Stomach (tissue), 9 donors: ENCODE data around the gene KLHL30. TPM values are rescaled to one million over a fixed set of nuclear protein-coding genes. Genes with fewer than 3 reads are reported as not detected.

Experiments used
- DNase-seq, 2 donors: peaks; one replicate each; pipeline versions ENCODE4 v3.0.0 to v3.0.0-alpha.2; 2013 to 2019
- H3K27ac ChIP-seq, 5 donors: fragments of 200-600 bp in 4 of 5; sonication (generic) in 4 of 5; one replicate each; pipeline ENCODE4 v1.5.1; 2013 to 2019; ENCODE audit warnings: mild to moderate bottlenecking in 1 of 5, moderate library complexity in 1 of 5
- H3K27me3 ChIP-seq, 3 donors: fragments of 200-600 bp; sonication (generic); one replicate each; pipeline ENCODE4 v1.5.1; 2017 to 2019; ENCODE audit warnings: mixed run types in 1 of 3
- H3K36me3 ChIP-seq, 4 donors: fragments of 200-600 bp; sonication (generic); 1 replicate in 3 of 4; 2 replicates in 1 of 4; pipeline ENCODE4 v1.5.1; 2016 to 2019
- H3K4me1 ChIP-seq, 4 donors: fragments of 200-600 bp; sonication (generic); one replicate each; pipeline ENCODE4 v1.5.1; 2016 to 2019
- H3K4me3 ChIP-seq, 4 donors: fragments of 200-600 bp; sonication (generic) in 3 of 4; one replicate each; pipeline ENCODE4 v1.5.1; 2016 to 2019; ENCODE audit warnings: mild to moderate bottlenecking in 1 of 4
- H3K9me3 ChIP-seq, 4 donors: fragments of 200-600 bp; sonication (generic); one replicate each; pipeline ENCODE4 v1.5.1; 2016 to 2019
- EP300 ChIP-seq: sonication (generic); formaldehyde crosslinking; IDR thresholded peaks from one replicate; pipeline ENCODE4 v1.6.1; 2017; ENCODE audit warnings: antibody characterized with exemption
- POLR2A ChIP-seq, 4 donors: fragments of 450-650 bp; IDR thresholded peaks; one replicate each; pipeline ENCODE4 v1.6.1; 2016; ENCODE audit warnings: antibody characterized with exemption in 4 of 4, control low read depth in 2 of 4, mild to moderate bottlenecking in 1 of 4, moderate library complexity in 1 of 4
- POLR2AphosphoS5 ChIP-seq, 3 donors: sonication (generic); formaldehyde crosslinking; IDR thresholded peaks; one replicate each; pipeline ENCODE4 v1.6.1; 2016; ENCODE audit warnings: antibody characterized with exemption in 3 of 3
- WGBS, 5 donors: extraction: QIAGEN DNeasy Blood & Tissue Kit in 3 of 5; methylation state at CpG; one replicate each; pipeline versions ENCODE4 v1.1.5 to v1.1.7; 2013 to 2018; 5-methylcytosine and 5-hydroxymethylcytosine counted together
- intact Hi-C: fragments of 100-400 bp; cut with DNase I; formaldehyde crosslinking; loops from one replicate; pipeline ENCODE4 v1.15.1; 2023; ENCODE audit warnings: low total_unique reads
- polyA plus RNA-seq, 3 donors: library from polyadenylated mRNA; stranded (reverse); fragments of 200-250 nt; gene quantifications; one replicate each; pipeline ENCODE4 v1.2.3, GENCODE V29; 2013
- total RNA-seq, 5 donors: library from RNA; depleted of rRNA; stranded (reverse); fragments of >200 nt; gene quantifications; one replicate each; pipeline versions ENCODE4 v1.1.0 to v1.2.3, GENCODE V29; 2014 to 2016
- TF ChIP-seq, protein P1 (sequence below), 7 experiments: fragments of 450-650 bp in 4 of 7; fragments of 200-600 bp in 3 of 7; sonication (generic) in 3 of 7; IDR thresholded peaks; one replicate each; pipeline ENCODE4 v1.5.1; 2016 to 2019; ENCODE audit warnings: antibody characterized with exemption in 7 of 7, control low read depth in 2 of 7, mild to moderate bottlenecking in 1 of 7
- donor health status: healthy with polysubstance abuse.
- donor health status: Bipolar disorder and iron deficiency.
- donor health status: healthy.

Gene KLHL30
- total and polyA plus RNA-seq, 8 donors: 0.06 to 1.7 (median 0.37) TPM; not detected in 2

DNA sequence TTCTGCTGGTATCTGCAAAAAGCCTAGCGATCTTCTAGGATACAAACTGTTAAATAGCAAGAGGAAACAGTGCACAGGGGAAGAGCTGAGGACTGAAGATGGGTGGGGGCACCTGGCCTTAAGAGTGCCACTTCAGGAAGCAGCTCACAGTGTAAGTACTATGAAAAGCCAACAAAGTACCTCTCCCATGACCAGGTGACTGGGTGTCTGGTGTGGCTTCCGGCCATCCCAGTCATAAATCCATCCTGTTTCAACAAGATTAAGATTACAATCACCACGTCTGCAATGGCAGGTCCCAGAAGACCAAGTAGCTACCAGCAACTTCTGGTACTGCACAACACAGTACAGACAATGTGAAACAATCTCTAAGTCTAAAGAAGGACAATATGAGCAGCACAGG is 36.2 kb downstream of the KLHL30 start:
- no peaks in the 10 kb centered on the region for H3K9me3 ChIP-seq
- H3K36me3 ChIP-seq: peaks cover 58 to 99% (median 99%) of the 10 kb centered on the region in 4 donors
- no peak overlapping the region for H3K4me3 ChIP-seq
- intact Hi-C loops: no loop called here
- H3K27me3 ChIP-seq: no peaks in the 10 kb centered on the region
- H3K4me1 ChIP-seq: peaks cover 12 to 16% (median 14%) of the 10 kb centered on the region in 4 donors
- H3K27ac ChIP-seq: no peak overlapping the region
- TF ChIP-seq POLR2A (IDR thresholded peaks at IDR 0.05) (no peak), POLR2AphosphoS5 (IDR thresholded peaks at IDR 0.05) (no peak), EP300 (no peak)
- TF ChIP-seq, protein P1, sequence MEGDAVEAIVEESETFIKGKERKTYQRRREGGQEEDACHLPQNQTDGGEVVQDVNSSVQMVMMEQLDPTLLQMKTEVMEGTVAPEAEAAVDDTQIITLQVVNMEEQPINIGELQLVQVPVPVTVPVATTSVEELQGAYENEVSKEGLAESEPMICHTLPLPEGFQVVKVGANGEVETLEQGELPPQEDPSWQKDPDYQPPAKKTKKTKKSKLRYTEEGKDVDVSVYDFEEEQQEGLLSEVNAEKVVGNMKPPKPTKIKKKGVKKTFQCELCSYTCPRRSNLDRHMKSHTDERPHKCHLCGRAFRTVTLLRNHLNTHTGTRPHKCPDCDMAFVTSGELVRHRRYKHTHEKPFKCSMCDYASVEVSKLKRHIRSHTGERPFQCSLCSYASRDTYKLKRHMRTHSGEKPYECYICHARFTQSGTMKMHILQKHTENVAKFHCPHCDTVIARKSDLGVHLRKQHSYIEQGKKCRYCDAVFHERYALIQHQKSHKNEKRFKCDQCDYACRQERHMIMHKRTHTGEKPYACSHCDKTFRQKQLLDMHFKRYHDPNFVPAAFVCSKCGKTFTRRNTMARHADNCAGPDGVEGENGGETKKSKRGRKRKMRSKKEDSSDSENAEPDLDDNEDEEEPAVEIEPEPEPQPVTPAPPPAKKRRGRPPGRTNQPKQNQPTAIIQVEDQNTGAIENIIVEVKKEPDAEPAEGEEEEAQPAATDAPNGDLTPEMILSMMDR (IDR thresholded peaks at IDR 0.05): no peak
- no peak for DNase-seq
- 81 to 93% (median 82%) methylated on average over 3 of the region's 3 CpGs for WGBS, 5 donors

DNA sequence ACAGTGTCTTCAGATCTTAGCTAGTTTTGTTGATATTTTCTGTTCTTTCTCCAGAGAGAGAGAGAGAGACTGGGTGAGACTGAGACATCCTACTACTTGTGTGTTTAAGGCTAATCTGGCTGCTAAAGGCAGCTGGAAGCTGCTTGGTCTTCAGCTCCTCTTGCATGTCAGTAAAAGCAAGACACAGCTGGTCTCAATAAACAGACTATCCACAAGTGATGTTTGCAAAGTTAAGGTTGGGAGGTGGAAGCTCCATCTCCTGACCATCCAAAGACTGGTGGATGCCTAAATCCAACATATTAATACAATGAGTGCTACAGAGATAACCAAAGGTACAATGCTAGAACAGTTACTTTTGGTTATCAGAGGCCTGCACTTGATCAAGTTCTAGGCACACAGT is 38.1 kb downstream of the KLHL30 start:
- DNase-seq: no peak
- no peaks in the 10 kb centered on the region for H3K9me3 ChIP-seq
- peak in 1 of 3 donors; percentile 7 for TF ChIP-seq POLR2AphosphoS5 (IDR thresholded peaks at IDR 0.05)
- no peak for TF ChIP-seq EP300
- no peak overlapping the region for H3K4me3 ChIP-seq
- no peaks in the 10 kb centered on the region for H3K4me1 ChIP-seq
- peaks cover 74 to 100% (median 99%) of the 10 kb centered on the region in 4 donors for H3K36me3 ChIP-seq
- H3K27me3 ChIP-seq: no peaks in the 10 kb centered on the region
- intact Hi-C loops: no loop called here
- H3K27ac ChIP-seq: peak overlapping the region in 1 of 5 donors; percentile 18

DNA sequence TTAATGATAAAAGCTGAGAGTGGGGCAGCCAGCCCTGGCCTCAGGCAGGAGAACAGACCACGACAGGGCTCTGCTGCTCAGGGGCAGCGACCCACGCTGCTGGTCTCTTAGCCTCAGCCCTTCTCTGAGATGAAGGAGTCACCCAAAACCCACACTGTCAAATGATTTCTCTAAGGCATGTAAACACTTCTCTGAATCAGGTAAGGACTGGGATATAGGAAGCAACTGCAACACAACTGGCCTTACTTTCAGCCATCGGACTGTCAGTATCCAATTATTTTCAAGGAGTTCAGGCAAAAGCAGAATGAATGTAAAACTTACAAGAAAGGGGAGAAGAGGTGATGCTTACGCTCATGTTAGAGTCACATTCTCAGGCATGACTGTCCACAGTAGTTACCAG is 42.1 kb downstream of the KLHL30 start:
- intact Hi-C loops: no loop called here
- Histone ChIP-seq H3K4me1 (no peaks in the 10 kb centered on the region), H3K27me3 (no peaks in the 10 kb centered on the region), H3K36me3 (peaks cover 81 to 100% (median 99%) of the 10 kb centered on the region in 4 donors), H3K4me3 (no peak overlapping the region), H3K9me3 (no peaks in the 10 kb centered on the region), H3K27ac (no peak overlapping the region)
- TF ChIP-seq POLR2A (IDR thresholded peaks at IDR 0.05): no peak
- TF ChIP-seq, protein P1 (IDR thresholded peaks at IDR 0.05): no peak
- no peak for TF ChIP-seq POLR2AphosphoS5 (IDR thresholded peaks at IDR 0.05)
- no peak for TF ChIP-seq EP300
- WGBS, 5 donors: 80 to 95% (median 93%) methylated on average over 5 of the region's 5 CpGs
- no peak for DNase-seq

DNA sequence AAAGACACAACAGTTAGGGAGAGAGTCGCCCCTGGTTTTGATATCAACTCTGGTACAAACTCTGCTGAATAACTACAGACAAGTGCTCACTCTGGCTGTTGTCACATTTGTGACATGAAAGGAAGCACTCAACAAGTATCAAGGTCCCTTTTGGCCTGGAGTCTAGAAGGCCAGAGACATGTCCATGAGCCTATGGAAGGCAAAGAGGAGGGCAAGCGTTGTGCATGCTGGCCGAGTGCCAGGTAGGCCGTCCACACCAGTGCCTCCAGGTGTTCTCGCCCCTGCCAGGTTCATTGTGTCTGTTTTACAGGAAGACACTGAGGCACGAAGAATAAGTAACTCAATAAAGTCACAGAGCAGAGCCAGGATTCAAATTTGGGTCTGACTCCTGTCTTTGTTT is 43.9 kb downstream of the KLHL30 start:
- Histone ChIP-seq H3K9me3 (no peaks in the 10 kb centered on the region), H3K27ac (no peak overlapping the region), H3K36me3 (peaks cover 96 to 100% (median 100%) of the 10 kb centered on the region in 4 donors), H3K27me3 (no peaks in the 10 kb centered on the region), H3K4me1 (no peaks in the 10 kb centered on the region), H3K4me3 (no peak overlapping the region)
- 72 to 75% (median 73%) methylated on average over 6 of the region's 6 CpGs for WGBS, 5 donors
- intact Hi-C loops: no loop called here
- DNase-seq: no peak
- TF ChIP-seq, protein P1 (IDR thresholded peaks at IDR 0.05): no peak
- TF ChIP-seq EP300 (no peak), POLR2A (IDR thresholded peaks at IDR 0.05) (no peak), POLR2AphosphoS5 (IDR thresholded peaks at IDR 0.05) (no peak)

DNA sequence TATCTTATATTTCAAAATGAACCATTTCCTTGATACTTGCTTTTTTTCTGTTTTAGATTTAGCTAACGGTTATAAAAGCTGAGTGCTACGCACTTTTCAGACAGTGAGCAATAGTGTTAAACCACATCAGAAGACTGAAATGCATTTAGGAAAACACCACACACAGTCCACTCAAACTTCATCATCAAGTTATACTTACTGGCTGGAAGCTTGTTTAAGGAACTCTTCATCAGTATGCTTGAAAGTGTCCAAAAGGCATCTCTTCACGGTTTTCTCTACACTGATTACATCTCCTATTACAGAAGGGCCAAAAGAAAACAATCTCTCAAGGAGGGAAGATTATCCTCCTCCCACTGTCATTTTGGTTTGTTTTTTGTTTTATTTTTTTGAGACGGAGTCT is 45.4 kb downstream of the KLHL30 start:
- Histone ChIP-seq H3K27ac (no peak overlapping the region), H3K4me1 (no peaks in the 10 kb centered on the region), H3K4me3 (no peak overlapping the region), H3K36me3 (peaks cover 96 to 100% (median 100%) of the 10 kb centered on the region in 4 donors), H3K27me3 (no peaks in the 10 kb centered on the region), H3K9me3 (no peaks in the 10 kb centered on the region)
- TF ChIP-seq POLR2AphosphoS5 (IDR thresholded peaks at IDR 0.05) (no peak), POLR2A (IDR thresholded peaks at IDR 0.05) (no peak), EP300 (no peak)
- TF ChIP-seq, protein P1 (IDR thresholded peaks at IDR 0.05): no peak
- 86 to 91% (median 88%) methylated on average over 4 of the region's 4 CpGs for WGBS, 5 donors
- no peak for DNase-seq
- intact Hi-C loops: no loop called here
